Measurements from ENCODE around the gene STH. TPM values are rescaled to one million over a fixed set of nuclear protein-coding genes. Genes with fewer than 3 reads are reported as not detected.

Gene STH
- total and polyA plus RNA-seq, 2 experiments from 2014 or later: 0.55 TPM; not detected in 1

DNA sequence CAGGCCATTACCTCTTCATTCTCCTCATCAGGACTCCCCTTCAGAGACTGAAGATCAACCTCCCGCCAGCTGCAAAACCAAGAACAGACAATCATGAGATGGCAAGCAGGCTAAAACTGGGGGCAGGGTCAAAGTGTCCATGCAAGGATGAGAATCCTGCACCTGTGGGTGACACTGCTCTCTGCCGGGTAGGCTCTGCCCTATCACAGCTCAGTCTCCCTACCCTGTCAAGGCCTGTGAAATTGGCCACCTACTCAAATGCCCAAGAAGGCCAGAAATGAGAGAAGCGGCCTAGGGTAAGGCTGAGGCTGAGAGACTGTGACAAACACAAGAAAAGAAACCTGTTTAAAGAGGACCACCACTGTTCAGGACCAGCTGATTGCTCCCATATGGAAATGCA lies 34.3 kb downstream of the STH start (continued):
- TF ChIP-seq, protein P1, sequence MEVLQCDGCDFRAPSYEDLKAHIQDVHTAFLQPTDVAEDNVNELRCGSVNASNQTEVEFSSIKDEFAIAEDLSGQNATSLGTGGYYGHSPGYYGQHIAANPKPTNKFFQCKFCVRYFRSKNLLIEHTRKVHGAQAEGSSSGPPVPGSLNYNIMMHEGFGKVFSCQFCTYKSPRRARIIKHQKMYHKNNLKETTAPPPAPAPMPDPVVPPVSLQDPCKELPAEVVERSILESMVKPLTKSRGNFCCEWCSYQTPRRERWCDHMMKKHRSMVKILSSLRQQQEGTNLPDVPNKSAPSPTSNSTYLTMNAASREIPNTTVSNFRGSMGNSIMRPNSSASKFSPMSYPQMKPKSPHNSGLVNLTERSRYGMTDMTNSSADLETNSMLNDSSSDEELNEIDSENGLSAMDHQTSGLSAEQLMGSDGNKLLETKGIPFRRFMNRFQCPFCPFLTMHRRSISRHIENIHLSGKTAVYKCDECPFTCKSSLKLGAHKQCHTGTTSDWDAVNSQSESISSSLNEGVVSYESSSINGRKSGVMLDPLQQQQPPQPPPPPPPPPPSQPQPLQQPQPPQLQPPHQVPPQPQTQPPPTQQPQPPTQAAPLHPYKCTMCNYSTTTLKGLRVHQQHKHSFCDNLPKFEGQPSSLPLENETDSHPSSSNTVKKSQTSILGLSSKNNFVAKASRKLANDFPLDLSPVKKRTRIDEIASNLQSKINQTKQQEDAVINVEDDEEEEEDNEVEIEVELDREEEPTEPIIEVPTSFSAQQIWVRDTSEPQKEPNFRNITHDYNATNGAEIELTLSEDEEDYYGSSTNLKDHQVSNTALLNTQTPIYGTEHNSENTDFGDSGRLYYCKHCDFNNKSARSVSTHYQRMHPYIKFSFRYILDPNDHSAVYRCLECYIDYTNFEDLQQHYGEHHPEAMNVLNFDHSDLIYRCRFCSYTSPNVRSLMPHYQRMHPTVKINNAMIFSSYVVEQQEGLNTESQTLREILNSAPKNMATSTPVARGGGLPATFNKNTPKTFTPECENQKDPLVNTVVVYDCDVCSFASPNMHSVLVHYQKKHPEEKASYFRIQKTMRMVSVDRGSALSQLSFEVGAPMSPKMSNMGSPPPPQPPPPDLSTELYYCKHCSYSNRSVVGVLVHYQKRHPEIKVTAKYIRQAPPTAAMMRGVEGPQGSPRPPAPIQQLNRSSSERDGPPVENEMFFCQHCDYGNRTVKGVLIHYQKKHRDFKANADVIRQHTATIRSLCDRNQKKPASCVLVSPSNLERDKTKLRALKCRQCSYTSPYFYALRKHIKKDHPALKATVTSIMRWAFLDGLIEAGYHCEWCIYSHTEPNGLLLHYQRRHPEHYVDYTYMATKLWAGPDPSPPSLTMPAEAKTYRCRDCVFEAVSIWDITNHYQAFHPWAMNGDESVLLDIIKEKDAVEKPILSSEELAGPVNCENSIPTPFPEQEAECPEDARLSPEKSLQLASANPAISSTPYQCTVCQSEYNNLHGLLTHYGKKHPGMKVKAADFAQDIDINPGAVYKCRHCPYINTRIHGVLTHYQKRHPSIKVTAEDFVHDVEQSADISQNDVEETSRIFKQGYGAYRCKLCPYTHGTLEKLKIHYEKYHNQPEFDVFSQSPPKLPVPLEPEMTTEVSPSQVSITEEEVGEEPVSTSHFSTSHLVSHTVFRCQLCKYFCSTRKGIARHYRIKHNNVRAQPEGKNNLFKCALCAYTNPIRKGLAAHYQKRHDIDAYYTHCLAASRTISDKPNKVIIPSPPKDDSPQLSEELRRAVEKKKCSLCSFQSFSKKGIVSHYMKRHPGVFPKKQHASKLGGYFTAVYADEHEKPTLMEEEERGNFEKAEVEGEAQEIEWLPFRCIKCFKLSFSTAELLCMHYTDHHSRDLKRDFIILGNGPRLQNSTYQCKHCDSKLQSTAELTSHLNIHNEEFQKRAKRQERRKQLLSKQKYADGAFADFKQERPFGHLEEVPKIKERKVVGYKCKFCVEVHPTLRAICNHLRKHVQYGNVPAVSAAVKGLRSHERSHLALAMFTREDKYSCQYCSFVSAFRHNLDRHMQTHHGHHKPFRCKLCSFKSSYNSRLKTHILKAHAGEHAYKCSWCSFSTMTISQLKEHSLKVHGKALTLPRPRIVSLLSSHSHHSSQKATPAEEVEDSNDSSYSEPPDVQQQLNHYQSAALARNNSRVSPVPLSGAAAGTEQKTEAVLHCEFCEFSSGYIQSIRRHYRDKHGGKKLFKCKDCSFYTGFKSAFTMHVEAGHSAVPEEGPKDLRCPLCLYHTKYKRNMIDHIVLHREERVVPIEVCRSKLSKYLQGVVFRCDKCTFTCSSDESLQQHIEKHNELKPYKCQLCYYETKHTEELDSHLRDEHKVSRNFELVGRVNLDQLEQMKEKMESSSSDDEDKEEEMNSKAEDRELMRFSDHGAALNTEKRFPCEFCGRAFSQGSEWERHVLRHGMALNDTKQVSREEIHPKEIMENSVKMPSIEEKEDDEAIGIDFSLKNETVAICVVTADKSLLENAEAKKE (CRISPR knock-in tag; IDR thresholded peaks at IDR 0.05): no peak
- TF ChIP-seq POLR2AphosphoS5 (IDR thresholded peaks at IDR 0.05; ENCODE audit: low read depth): no peak

DNA sequence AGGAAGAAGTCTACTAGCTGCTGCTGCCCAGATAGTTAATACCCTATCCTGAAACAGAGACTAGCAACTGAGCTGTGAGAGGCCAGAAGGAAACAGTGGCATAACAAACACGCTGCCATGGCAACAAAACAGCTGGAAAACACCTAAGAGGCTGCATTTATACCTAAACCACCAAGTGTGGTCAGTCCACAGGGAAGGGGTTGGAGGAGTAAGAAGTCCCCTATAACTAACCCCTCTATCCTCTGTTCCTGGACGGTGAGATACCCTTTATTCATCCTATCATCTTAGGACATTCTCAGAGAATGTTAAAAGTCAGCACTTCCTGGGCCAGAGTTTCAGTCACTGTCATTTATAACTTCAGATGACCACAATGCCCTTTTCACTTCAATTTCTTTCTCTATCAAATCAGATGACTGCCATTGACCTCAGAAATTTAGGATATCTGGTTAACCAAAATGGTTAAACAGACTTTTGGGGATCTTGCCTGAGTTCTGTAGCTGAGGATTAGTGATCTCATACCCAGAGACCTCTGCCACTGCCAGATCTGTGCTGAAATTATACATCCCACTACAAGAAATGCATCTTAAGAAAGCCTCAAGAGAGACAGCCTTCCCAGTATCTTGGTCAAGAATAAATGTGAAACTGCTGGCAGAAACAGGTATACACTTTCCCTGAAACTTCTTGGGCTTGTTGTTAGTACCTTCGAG lies 36.2 kb downstream of the STH start:
- Mint-ChIP-seq H3K4me1 (peaks cover 4% of the 10 kb centered on the region; the same call in 2 of the 3 replicates), H3K36me3 (ENCODE audit: low read depth) (peaks cover 94% of the 10 kb centered on the region), H3K9me3 (no peaks in the 10 kb centered on the region), H3K27ac (peak overlapping the region; percentile 30; the same call in 1 of the 2 replicates), H3K27me3 (ENCODE audit: insufficient read depth, low read depth, poor library complexity) (peaks cover 5% of the 10 kb centered on the region), H3K4me3 (no peak overlapping the region)
- Histone ChIP-seq H4K20me1 (replicated peaks; ENCODE audit: insufficient read depth) (peaks cover 21% of the 10 kb centered on the region), H3K4me1 (ENCODE audit: insufficient read depth) (no peaks in the 10 kb centered on the region; the same call in 1 of the 2 replicates), H3K4me3 (no peak overlapping the region), H2AFZ (no peak overlapping the region), H3K27me3 (ENCODE audit: insufficient read depth) (no peaks in the 10 kb centered on the region), H3K79me2 (replicated peaks; ENCODE audit: insufficient read depth) (no peaks in the 10 kb centered on the region), H3K27ac (ENCODE audit: low read depth) (no peak overlapping the region), H3K4me2 (no peak overlapping the region), H3F3A (replicated peaks; ENCODE audit: low read depth) (peaks cover 10% of the 10 kb centered on the region; the same call in 1 of the 2 replicates), H3K9me2 (ENCODE audit: insufficient read depth) (no peaks in the 10 kb centered on the region), H3K36me3 (ENCODE audit: insufficient read depth) (peaks cover 71% of the 10 kb centered on the region)
- no peak for ATAC-seq
- DNase-seq (ENCODE audit: low spot score): peak; percentile 35
- TF ChIP-seq STAT1 (IDR thresholded peaks at IDR 0.05; ENCODE audit: unreplicated experiment) (no peak), EZH2phosphoT487 (IDR thresholded peaks at IDR 0.05; ENCODE audit: unreplicated experiment) (no peak), CREB1 (CRISPR knock-in tag; IDR thresholded peaks at IDR 0.05; ENCODE audit: low read depth) (no peak), EZH2 (IDR thresholded peaks at IDR 0.05; ENCODE audit: low read depth, unreplicated experiment) (no peak), NANOG (IDR thresholded peaks at IDR 0.05; ENCODE audit: borderline replicate concordance) (no peak), POLR2AphosphoS5 (IDR thresholded peaks at IDR 0.05; ENCODE audit: low read depth) (no peak)
- TF ChIP-seq, protein P2, sequence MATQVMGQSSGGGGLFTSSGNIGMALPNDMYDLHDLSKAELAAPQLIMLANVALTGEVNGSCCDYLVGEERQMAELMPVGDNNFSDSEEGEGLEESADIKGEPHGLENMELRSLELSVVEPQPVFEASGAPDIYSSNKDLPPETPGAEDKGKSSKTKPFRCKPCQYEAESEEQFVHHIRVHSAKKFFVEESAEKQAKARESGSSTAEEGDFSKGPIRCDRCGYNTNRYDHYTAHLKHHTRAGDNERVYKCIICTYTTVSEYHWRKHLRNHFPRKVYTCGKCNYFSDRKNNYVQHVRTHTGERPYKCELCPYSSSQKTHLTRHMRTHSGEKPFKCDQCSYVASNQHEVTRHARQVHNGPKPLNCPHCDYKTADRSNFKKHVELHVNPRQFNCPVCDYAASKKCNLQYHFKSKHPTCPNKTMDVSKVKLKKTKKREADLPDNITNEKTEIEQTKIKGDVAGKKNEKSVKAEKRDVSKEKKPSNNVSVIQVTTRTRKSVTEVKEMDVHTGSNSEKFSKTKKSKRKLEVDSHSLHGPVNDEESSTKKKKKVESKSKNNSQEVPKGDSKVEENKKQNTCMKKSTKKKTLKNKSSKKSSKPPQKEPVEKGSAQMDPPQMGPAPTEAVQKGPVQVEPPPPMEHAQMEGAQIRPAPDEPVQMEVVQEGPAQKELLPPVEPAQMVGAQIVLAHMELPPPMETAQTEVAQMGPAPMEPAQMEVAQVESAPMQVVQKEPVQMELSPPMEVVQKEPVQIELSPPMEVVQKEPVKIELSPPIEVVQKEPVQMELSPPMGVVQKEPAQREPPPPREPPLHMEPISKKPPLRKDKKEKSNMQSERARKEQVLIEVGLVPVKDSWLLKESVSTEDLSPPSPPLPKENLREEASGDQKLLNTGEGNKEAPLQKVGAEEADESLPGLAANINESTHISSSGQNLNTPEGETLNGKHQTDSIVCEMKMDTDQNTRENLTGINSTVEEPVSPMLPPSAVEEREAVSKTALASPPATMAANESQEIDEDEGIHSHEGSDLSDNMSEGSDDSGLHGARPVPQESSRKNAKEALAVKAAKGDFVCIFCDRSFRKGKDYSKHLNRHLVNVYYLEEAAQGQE (IDR thresholded peaks at IDR 0.05; ENCODE audit: unreplicated experiment): no peak

Measured in GM23338 (cell line).